NK-92 (cell line): Measurements from ENCODE around the gene SYNE1.

Experiments
- DNase-seq: peaks from one replicate; lab custom pipeline; 2025; ENCODE audit not compliant: unreplicated experiment; lab: John Stamatoyannopoulos, UW

Gene SYNE1

DNA sequence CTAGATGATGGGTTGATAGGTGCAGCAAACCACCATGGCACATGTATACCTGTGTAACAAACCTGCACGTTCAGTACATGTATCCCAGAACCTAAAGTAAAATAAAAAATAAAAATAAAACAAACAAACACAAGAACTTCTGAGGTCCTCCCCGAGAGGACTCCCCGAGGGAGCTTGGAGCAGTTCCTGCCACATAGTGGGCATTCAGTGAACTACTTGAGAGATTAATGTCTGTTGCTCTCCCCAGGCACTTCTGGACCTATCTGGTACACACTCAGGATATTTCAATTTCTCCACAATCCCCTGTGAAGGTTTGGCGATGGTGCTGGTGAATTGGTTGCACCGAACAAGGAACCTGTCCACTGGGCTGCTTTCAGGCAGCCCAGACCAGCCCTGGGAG is 518.5 kb downstream of the SYNE1 start:
- DNase-seq, result no peak

DNA sequence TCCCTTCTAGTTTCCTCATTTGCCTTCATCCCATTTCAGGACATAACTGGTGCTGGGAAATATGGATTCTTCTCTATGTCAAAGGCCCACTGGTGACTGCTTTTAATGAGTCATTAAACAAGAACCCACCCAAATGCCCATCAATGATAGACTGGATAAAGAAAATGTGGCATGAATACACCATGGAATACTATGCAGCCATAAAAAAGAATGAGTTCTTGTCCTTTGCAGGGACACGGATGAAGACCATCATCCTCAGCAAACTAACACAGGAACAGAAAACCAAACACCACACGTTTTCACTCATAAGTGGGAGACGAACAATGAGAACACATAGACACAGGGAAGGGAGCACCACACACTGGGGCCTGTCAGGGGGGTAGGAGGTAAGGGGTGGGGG is 518.9 kb downstream of the SYNE1 start:
- DNase-seq, result no peak

DNA sequence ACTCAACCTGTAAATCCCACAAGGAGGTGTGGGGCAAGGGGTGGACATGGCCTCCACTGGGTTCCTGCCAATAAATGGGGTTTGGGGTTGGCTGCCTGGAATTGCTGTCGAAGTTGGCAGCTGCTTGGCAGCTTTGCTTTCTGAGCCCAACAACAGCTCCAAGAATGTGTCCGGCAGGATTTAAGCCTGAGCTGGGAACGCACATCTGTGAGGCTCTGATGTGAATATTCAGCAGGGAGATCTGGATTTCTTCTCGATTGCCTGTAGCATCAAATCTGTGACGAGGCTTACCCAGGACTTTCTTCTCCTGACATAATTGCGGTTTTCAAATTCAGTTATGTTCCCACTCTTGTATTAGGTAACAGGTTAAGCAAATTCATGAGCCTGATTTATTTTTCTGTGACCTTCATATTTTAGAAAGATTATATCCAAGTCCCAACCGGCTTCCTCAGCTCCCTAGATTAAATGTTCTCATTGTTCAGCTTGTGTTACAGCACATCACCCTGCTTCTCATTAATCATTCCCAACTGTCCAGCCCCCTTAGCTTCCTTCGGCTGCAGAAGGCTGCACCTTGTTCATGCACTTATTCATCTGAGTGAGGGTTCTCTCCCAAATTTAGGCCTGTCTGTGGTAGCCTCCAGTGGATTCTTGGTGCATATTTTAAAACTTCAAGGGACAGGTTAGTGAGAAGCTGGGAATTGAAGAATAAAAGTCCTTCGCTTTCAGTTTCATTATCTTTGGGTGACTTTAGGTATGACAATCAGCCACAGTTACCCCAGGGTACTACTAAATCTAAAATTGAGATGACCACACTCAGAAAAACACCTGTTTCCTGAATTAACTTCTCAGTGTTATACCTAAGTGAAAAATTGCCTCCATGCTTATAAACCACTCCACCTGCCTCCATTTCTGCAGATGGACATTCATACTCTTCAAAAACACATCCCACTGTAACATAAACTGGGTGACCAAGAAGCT is 519.7 kb downstream of the SYNE1 start:
- no peak for DNase-seq

DNA sequence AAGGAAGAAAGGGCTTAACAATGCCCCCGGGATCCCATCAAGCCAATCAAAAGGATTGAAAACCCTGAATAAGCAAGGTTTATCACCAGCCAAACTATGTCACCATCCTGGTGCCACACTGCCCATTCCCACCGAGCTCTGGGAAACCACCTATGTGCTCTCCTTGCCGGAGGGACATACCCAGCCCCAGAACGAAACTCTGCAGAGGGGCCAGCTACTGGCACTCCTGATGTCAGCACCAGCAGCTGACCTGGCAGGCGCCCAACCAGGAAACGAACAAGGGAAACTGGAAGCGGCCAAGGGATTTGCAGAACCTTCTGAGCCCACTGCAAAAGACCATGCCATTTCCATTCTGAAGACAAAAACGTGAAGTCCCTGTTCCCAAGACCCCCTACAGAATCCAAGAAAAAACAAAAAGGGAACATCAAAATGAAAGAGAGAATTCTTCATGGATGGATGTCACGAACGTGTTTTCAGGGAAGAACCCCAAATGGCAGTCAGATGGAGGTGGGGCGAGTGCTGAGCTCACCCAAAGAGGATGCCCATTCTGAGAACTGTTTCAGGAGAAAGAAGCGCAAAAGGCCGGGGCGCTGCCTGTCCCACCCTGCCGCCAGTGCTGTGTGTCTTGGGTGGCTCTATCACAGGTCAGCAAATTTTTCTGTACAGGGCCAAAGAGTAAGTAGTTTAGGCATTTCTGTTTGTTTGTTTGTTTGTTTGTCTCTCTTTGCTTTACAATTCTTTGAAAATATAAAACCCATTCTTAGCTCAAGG is 524.5 kb downstream of the SYNE1 start:
- no peak for DNase-seq

GRCh38 chr6:152110886-152111820 is 526.0 kb downstream of the SYNE1 start:
- no peak for DNase-seq

DNA sequence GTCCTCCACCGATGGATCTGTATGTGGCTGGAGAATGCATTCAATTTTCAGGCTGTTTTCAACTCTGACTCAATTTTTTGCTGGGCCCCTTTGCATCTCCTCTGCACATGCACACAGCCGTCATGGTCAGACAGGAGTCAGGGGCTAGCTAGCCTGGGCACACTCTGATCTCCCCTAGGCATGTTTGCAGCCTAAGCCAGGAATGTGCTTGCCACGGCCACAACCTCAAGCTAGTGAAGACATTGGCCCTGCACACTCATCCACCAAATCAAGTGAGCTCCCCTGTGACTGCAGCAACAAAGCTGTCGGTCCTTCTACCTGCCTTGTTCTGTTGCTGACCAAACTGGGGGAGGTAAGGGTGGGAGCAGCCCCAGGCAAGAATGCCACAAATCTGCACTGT is 529.2 kb downstream of the SYNE1 start:
- DNase-seq, result no peak

DNA sequence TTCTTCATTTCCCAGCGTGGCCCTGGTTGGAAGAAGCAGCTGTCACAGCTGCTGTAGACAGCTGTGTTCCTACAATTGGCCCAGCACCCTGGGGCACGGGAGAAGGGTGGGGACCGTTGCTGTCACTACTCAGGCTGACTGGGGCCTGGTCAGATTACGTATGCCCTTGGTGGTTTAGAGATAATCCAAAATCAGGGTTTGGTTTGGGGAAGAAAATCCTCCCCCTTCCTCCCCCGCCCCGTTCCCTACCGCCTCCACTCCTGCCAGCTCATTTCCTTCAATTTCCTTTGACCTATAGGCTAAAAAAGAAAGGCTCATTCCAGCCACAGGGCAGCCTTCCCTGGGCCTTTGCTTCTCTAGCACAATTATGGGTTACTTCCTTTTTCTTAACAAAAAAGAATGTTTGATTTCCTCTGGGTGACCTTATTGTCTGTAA is 537.0 kb downstream of the SYNE1 start:
- no peak for DNase-seq

DNA sequence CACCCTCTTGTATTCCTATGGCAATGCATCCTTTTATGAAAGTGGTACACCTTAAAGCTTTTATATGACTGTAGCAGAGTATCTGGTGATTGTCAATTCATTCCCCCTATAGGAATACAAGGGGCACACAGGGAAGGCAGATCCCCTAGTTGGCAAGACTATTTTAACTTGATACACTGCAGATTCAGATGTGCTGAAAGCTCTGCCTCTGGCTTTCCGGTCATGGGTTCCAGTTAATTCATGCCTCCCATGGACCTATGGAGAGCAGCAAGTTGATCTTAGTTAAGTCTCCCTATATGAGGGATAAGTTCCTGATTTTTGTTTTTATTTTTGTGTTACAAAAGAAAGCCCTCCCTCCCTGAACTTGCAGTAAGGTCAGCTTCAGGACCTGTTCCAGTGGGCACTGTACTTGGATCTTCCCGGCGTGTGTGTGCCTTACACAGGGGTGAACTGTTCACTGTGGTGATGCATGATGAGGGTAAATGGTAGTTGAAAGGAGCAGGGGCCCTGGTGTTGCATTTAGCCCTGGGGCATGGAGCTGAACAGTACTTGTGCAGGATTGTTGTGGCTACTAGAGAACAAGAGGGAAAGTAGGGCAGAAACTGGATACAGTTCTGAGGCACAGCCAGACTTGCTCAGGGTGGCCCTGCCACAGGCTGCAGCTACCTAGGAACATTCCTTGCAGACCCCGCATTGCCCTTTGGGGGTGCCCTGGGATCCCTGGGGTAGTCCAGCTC is 537.5 kb downstream of the SYNE1 start:
- DNase-seq, result no peak

- no peak for DNase-seq
Observed at GRCh38 chr6:152098683-152099082, 538.5 kb downstream of the SYNE1 start.

- no peak for DNase-seq
Observed at GRCh38 chr6:152096863-152097496, 540.2 kb downstream of the SYNE1 start.

- no peak for DNase-seq
Observed at GRCh38 chr6:152094992-152095592, 542.1 kb downstream of the SYNE1 start.

- no peak for DNase-seq
Observed at GRCh38 chr6:152094276-152094675, 542.9 kb downstream of the SYNE1 start.

DNA sequence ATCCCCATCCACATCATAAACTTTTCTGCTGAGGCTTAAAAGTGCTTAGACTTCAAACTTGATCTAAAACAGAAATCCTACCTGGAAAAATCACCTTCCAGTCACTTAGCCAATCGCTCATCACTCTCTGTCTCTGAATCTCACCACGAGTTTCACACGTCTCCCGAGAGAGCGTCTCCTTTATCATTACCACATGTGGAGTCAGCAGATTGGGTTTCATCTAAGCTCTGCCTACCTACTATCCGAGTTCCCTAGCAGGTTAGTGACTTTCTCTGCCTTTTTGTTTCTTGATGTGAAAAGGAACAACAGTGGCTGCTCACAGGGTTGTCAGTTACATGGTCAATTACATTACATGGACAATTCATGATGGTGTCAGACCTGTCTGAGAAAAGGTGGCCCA is 543.5 kb downstream of the SYNE1 start:
- no peak for DNase-seq

DNA sequence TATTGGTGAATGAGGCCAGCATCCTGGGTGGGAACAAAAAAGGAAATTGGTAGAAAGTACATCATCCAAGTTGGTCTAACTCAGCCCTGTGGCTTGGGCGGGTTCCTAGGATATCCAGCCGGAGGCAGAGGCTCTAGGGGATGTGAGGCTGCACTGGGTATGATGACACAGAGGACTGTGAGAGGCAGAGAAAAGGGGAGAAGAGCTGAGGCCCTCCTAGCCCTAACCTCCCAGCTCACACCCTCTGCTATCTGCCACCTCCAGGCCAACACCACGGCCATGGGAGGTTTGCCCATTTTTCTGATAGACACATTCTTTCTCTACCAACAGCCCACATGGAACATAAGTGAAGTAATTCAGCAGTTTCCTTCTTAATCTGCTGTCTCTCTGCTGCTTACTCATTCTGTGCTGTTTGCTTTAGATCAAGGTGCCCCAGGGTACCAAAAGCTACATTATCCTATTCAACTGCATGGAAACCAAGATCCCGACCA is 545.3 kb downstream of the SYNE1 start:
- DNase-seq, result no peak

GRCh38 chr6:152091201-152091600 is 546.0 kb downstream of the SYNE1 start:
- DNase-seq, result no peak

DNA sequence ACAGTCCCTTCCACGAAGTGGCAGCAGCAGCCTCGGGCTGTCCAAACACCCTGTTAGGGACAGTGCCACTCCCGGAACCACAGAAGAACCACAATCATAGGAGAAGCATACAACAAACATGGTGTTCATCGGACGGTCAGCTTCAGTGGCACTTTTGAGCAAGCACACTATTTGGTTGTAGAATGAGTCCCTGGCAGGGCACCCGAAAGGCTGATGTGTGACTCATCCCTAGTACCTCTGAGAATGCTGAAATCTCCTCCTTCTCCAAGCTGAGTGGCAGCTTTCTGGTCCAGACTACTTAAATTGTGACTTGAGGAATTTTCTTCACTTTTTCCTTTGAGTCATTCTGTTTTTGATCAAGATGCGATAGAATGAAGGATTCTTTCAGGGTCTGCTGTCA is 547.2 kb downstream of the SYNE1 start:
- no peak for DNase-seq

DNA sequence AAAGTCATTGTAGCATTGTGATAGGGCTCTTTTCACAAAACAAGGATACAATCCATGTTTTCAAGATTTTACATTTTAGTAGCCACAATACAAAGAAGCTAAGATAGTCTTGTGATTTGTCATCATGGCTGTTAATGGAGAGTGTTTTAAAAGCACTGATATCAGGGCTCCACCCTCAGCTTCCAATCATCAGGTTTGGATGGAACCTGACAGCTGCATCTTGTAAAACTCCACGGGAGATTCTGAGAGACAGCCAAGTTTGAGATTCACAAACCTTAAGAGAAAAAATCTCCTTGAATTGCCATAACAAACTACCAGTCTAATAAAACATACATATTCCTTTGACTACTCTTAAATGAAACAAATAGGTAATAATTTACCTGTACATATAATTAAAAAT is 549.5 kb downstream of the SYNE1 start:
- DNase-seq, result no peak

GRCh38 chr6:152087096-152087495 is 550.1 kb downstream of the SYNE1 start:
- no peak for DNase-seq

DNA sequence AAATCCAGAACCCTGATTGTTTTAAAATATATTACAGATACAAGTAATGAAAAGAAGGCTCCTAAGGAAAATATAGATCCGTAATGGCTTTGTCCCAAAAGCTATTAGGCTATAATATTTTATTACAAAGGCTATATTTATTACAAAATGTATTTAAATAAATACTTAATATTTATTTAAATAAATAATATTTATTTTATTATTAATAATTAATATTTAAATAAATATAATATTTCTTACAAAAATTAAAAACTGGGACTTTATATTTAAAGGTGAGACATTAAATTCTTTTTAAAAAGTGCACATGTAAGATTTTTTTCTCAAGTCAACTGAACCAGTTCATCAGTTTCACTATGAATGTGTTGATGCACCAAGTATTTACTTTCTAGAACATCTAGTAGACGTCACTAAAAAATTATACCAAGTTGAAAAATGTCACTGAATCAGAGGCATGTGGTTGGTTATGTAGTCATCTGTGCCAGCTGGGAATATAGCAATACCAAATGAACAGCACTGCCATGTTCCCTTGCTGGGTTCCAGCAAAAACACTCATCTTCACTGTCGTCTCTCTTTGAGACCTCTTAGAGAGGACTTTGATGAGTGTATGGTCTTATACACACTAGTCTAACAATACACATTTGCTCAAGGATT is 550.8 kb downstream of the SYNE1 start:
- DNase-seq, result no peak
